Ishikawa (cell line): ENCODE results near the gene CCNL1.

Experiments used
- FOXM1 ChIP-seq: IDR thresholded peaks from 2 replicates; pipeline ENCODE4 v1.6.1; 2012; ENCODE audit warnings: low read depth, borderline replicate concordance
- RAD21 ChIP-seq: IDR thresholded peaks from 2 replicates; pipeline ENCODE4 v1.6.1; 2012; ENCODE audit warnings: low read depth
- YY1 ChIP-seq: IDR thresholded peaks from 2 replicates; pipeline ENCODE4 v1.6.1; 2012; ENCODE audit warnings: low read depth

DNA sequence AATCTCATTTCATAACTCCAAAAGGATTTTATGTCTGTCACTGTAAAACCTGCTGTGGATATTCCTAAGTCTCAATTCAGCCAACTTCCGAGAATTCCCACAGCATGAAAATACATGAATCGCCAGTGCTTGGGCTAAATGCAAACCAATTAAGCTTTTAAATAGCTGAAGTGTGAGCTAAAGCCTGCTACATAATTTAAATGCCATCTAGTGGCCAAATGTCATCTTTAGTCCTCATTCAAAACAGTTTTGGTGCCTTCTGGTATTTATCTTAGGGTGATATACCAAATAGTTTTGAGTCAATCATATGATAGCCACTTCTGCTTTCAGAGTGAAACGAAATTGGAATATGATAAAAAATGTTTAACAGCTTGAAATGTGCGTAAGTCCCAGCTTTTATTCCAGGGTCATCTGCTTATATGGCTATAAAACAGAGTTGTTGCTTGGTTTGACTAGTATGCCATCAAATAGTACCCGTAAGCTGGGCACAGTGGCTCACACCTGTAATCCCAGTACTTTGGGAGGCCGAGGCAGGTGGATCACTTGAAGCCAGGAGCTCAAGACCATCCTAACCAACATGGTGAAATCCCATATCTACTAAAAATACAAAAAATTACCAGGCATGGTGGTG, 41.8 kb upstream of the CCNL1 start:
- TF ChIP-seq YY1: no peak
- TF ChIP-seq FOXM1: no peak
- peak; percentile 51; the same call in 1 of the 2 replicates for TF ChIP-seq RAD21
